K562 (cell line): ENCODE results near the gene ZBTB47. TPM values are rescaled to one million over a fixed set of nuclear protein-coding genes. Genes with fewer than 3 reads are reported as not detected.

Experiments
- DMBX1 ChIP-seq: fragments of 250-450 bp; sonication (Bioruptor Pico); IDR thresholded peaks from 2 replicates; pipeline ENCODE4 v1.8.0; 2022; ENCODE audit warnings: inconsistent platforms, mild to moderate bottlenecking, moderate library complexity, borderline replicate concordance
- HDGF ChIP-seq: fragments of 450-650 bp; IDR thresholded peaks from 2 replicates; pipeline ENCODE4 v1.6.1; 2016
- MECOM ChIP-seq: fragments of 250-450 bp; sonication (Bioruptor Pico); IDR thresholded peaks from 2 replicates; pipeline ENCODE4 v1.8.0; 2022; ENCODE audit warnings: inconsistent platforms
- ZBTB12 ChIP-seq: fragments of 250-450 bp; sonication (Bioruptor Pico); IDR thresholded peaks from 2 replicates; pipeline ENCODE4 v1.4.0; 2020
- ZBTB40 ChIP-seq, 2 experiments: fragments of 450-650 bp in 1 of 2; sonication (generic) in 1 of 2; formaldehyde crosslinking in 1 of 2; IDR thresholded peaks; 2 replicates each; pipeline versions ENCODE4 v1.7.1 to v1.9.0; 2016 to 2022; ENCODE audit warnings: inconsistent platforms in 1 of 2, mild to moderate bottlenecking in 1 of 2, missing genetic modification reagents in 1 of 2
- ZFP91 ChIP-seq: sonication (generic); formaldehyde crosslinking; IDR thresholded peaks from 2 replicates; pipeline ENCODE4 v1.8.0; 2022; ENCODE audit warnings: mild to moderate bottlenecking, missing genetic modification reagents
- ZNF12 ChIP-seq: sonication (generic); formaldehyde crosslinking; IDR thresholded peaks from 2 replicates; pipeline ENCODE4 v1.4.0; 2020; ENCODE audit warnings: mild to moderate bottlenecking, missing genetic modification reagents
- ZNF124 ChIP-seq: sonication (generic); formaldehyde crosslinking; IDR thresholded peaks from 2 replicates; pipeline ENCODE4 v1.8.1; 2022; ENCODE audit warnings: missing genetic modification reagents
- ZNF311 ChIP-seq: fragments of 250-450 bp; sonication (Bioruptor Pico); IDR thresholded peaks from 2 replicates; pipeline ENCODE4 v1.4.0; 2020; ENCODE audit warnings: mild to moderate bottlenecking, moderate library complexity
- ZNF584 ChIP-seq: fragments of 200-800 bp; sonication (Bioruptor generic); IDR thresholded peaks from 2 replicates; pipeline ENCODE4 v1.6.1; 2016; ENCODE audit warnings: low read depth, mild to moderate bottlenecking, missing genetic modification characterization, missing compliant biosample characterization
- polyA plus RNA-seq, 8 experiments: library from polyadenylated mRNA; depleted of rRNA in 4 of 8; stranded (reverse) in 5 of 8; unstranded in 3 of 8; fragments of >200 nt; fragmentation: Nextera tagmentation in 2 of 8; fragmentation: Illumina TruSeq in 1 of 8; extraction: Ambion mirVana in 2 of 8; extraction: Trizol in 1 of 8; gene quantifications; 2 replicates each; pipeline versions ENCODE4 v1.2.1 to v1.2.3, GENCODE V29; 2011 to 2014; ENCODE audit warnings: inconsistent platforms in 1 of 8, missing spikeins in 1 of 8
- total RNA-seq, 7 experiments: library from RNA; depleted of rRNA in 6 of 7; stranded (reverse); fragments of >200 nt in 6 of 7; fragmentation: Illumina TruSeq in 2 of 7; extraction: Trizol in 2 of 7; gene quantifications; 2 replicates each; pipeline versions ENCODE4 v1.2.1 to v1.2.3, GENCODE V29; 2011 to 2021; ENCODE audit warnings: low replicate concordance in 1 of 7

ZBTB47 gene
- total and polyA plus RNA-seq, 9 of the 15 experiments (the other 6 are each of a cell fraction or from before 2014, with no cell fraction given): 0.11 to 4.6 (median 1.7) TPM; not detected in 1

- peak; percentile 53; the same call in 1 of the 2 replicates for TF ChIP-seq ZNF124 (CRISPR knock-in tag)
- no peak for TF ChIP-seq ZBTB40 (IDR thresholded peaks at IDR 0.05)
- TF ChIP-seq ZBTB40 (CRISPR knock-in tag; IDR thresholded peaks at IDR 0.05): 0 out of 2 replicates have a peak, but pooled peaks have one; percentile 41
- 0 out of 2 replicates have a peak, but pooled peaks have one; percentile 28 for TF ChIP-seq ZNF584 (CRISPR knock-in tag)
- peak; percentile 51; the same call in 1 of the 2 replicates for TF ChIP-seq ZFP91
- no peak for TF ChIP-seq HDGF
- peak; percentile 61; the same call in 1 of the 2 replicates for TF ChIP-seq DMBX1 (CRISPR knock-in tag)
- TF ChIP-seq ZBTB12: no peak
- TF ChIP-seq ZNF311 (CRISPR knock-in tag): 0 out of 2 replicates have a peak, but pooled peaks have one; percentile 32
- no peak for TF ChIP-seq MECOM (CRISPR knock-in tag)
- peak; percentile 43; the same call in 1 of the 2 replicates for TF ChIP-seq ZNF12 (CRISPR knock-in tag)
Observed at GRCh38 chr3:42701371-42702065, 48.0 kb downstream of the ZBTB47 start (continued).
